Ectodermal cell (in vitro differentiated cells): Measurements from ENCODE around the gene CTNNA3.

ENCODE experiments used
- H3K27ac ChIP-seq: 2 replicates; pipeline ENCODE4 v1.7.0; 2013; ENCODE audit warnings: mild to moderate bottlenecking, low read depth, low read length; ENCODE audit not compliant: insufficient read depth, poor library complexity, severe bottlenecking
- H3K27me3 ChIP-seq: 2 replicates; pipeline ENCODE4 v1.7.0; 2013; ENCODE audit warnings: mild to moderate bottlenecking, low read length; ENCODE audit not compliant: insufficient read depth, control insufficient read depth, poor library complexity, severe bottlenecking
- H3K36me3 ChIP-seq: one replicate; pipeline ENCODE4 v1.7.0; 2013; ENCODE audit warnings: low read length; ENCODE audit not compliant: control insufficient read depth, insufficient read depth
- H3K4me1 ChIP-seq: one replicate; pipeline ENCODE4 v1.7.0; 2013; ENCODE audit warnings: low read length; ENCODE audit not compliant: control insufficient read depth, insufficient read depth
- H3K4me3 ChIP-seq: 2 replicates; pipeline ENCODE4 v1.7.0; 2013; ENCODE audit warnings: low read depth, low read length, control low read depth; ENCODE audit not compliant: insufficient read depth
- H3K9me3 ChIP-seq: 2 replicates; pipeline ENCODE4 v1.7.0; 2013; ENCODE audit warnings: mild to moderate bottlenecking, low read length, moderate library complexity; ENCODE audit not compliant: control insufficient read depth
- WGBS, 2 experiments: methylation state at CpG; one replicate each; pipeline ENCODE4 v1.1.7; 2013; ENCODE audit warnings: missing lambda C conversion rate in 2 of 2; 5-methylcytosine and 5-hydroxymethylcytosine counted together

The CTNNA3 gene

DNA sequence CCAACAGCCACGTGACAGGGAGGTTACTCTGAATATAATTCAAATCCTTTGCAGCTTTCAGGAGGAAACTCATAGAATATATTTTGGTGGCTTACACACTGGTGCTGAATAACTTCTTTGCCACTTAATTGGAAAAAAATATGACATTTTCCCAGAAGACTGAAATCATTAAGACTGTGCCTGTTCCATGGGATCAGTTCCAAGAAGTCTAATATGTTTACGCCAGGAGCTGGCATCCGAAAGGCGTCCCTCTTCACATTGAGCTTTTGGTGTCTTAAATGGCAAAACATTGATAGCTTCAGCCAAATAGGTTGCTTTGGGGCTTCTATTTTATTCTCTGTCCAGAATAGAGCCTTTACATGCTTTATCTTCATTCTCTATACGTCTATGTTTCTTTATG is 1687.8 kb downstream of the CTNNA3 start:
- 90 to 96% methylated on average over 4 of the region's 5 CpGs for WGBS, 2 experiments

DNA sequence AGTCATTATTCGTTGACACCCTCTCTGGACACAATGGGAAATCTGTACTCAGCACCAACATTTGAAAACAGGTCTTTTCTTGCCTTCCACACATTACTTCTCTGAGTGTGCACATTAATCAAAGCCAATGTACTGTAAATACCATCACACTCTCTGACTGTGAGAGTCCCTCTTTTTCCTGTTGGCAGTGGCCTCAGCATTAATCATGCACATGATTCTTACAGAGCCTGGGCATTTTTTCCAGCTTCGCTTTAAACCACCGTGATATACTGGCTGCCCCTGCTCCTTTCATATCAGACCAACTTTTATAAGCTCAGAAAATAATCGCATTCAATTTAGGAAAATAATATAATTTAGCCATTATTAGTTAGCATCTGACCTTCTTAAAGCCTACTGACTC is 1689.6 kb downstream of the CTNNA3 start:
- 77 to 82% methylated on average over 3 to 4 of the region's 4 CpGs for WGBS, 2 experiments
- no peaks in the 10 kb centered on the region for H3K4me1 ChIP-seq
- H3K9me3 ChIP-seq: no peaks in the 10 kb centered on the region
- H3K36me3 ChIP-seq: no peaks in the 10 kb centered on the region
- no peaks in the 10 kb centered on the region for H3K27me3 ChIP-seq
- no peak overlapping the region for H3K27ac ChIP-seq
- no peak overlapping the region for H3K4me3 ChIP-seq

More for the DNA sequence above, 1687.8 kb downstream of the CTNNA3 start:
- Histone ChIP-seq H3K4me3 (no peak overlapping the region), H3K4me1 (no peaks in the 10 kb centered on the region), H3K9me3 (no peaks in the 10 kb centered on the region), H3K27me3 (no peaks in the 10 kb centered on the region), H3K36me3 (no peaks in the 10 kb centered on the region), H3K27ac (no peak overlapping the region)

DNA sequence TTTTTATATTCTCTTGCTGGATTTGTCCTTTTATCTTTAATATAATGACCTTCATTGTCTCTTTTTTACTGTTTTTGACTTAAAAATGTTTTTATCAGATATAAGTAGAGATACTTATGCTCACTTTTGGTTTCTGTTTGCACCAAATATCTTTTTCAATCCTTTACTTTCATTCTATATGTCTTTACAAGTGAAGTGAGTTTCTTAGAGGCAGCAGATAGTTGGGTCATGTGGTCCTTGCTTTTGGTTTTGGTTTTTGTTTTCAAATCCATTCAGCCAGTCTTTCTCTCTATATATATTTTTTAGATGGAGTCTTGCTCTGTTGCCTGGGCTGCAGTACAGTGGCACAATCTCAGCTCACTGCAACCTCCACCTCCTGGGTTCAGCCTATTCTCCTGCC is 1702.5 kb downstream of the CTNNA3 start:
- H3K27ac ChIP-seq: no peak overlapping the region
- H3K36me3 ChIP-seq: no peaks in the 10 kb centered on the region
- H3K27me3 ChIP-seq: no peaks in the 10 kb centered on the region
- no peaks in the 10 kb centered on the region for H3K9me3 ChIP-seq
- no peak overlapping the region for H3K4me3 ChIP-seq
- no peaks in the 10 kb centered on the region for H3K4me1 ChIP-seq

DNA sequence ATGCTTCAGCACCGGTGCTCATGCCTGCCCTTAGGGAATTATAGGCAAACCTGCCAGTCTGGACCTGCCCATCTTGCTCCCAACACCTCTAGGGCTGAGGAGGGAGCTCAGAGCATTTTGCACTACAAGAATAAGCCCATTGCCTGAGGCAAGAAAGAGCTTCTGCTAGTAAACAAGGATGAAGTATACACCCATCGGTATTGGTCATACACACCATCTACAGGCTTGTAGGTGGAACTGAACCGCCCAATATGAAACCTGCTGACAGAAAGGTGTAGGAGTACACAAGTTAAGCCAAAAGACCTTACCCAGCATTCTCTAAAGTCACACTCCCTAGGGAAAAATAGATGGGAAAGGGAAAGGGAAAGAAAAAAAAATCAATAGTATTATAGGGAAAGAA is 1727.1 kb downstream of the CTNNA3 start:
- WGBS, 2 experiments: 93 to 95% methylated on average over 3 of the region's 3 CpGs
- H3K9me3 ChIP-seq: no peaks in the 10 kb centered on the region
- no peak overlapping the region for H3K27ac ChIP-seq
- H3K4me3 ChIP-seq: no peak overlapping the region
- H3K36me3 ChIP-seq: no peaks in the 10 kb centered on the region
- no peaks in the 10 kb centered on the region for H3K27me3 ChIP-seq
- no peaks in the 10 kb centered on the region for H3K4me1 ChIP-seq

DNA sequence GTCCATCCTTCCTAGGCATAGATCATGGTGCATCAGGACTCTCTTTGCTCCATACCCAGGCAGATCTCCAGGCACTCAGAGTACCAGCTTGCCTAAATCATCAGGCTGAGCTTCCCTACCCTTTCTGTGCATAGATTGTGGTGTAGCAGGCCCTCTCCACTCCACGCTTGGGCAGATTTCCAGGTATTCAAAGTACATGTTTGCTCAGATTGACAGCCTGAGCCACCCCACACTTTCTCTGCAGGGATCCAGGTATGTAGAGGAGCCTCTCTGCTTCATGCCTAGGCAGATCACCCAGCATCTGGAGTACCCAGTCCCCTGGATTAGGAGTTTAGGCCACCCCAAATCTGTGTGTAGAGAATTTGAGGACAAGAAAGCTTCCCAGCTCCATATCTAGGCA is 1727.6 kb downstream of the CTNNA3 start:
- Histone ChIP-seq H3K36me3 (no peaks in the 10 kb centered on the region), H3K27me3 (no peaks in the 10 kb centered on the region), H3K27ac (no peak overlapping the region), H3K4me1 (no peaks in the 10 kb centered on the region), H3K4me3 (no peak overlapping the region), H3K9me3 (no peaks in the 10 kb centered on the region)
- WGBS, 2 experiments: 90 to 91% methylated on average over 1 of the region's 1 CpG

DNA sequence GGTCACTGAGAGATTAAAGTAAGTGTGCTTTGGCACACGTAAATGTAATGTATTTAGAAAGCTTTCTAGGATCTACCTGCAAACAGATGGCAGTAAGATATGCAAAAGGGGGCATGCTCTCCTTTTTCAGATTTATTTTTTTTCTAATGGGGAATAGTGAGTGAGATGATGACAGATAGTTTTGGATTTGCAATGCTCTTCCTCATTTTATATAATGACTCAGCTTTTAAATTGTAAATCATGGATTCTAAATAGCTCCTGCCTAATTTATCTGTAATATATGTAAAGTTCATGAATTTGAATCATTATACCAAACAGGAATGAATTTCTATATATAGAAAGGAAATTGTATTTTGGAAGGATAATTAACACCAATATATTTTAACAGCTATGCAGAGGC is 1731.8 kb downstream of the CTNNA3 start:
- no peak overlapping the region for H3K4me3 ChIP-seq
- H3K27me3 ChIP-seq: no peaks in the 10 kb centered on the region
- no peaks in the 10 kb centered on the region for H3K36me3 ChIP-seq
- 85 to 88% methylated on average over 1 of the region's 1 CpG for WGBS, 2 experiments
- no peak overlapping the region for H3K27ac ChIP-seq
- no peaks in the 10 kb centered on the region for H3K9me3 ChIP-seq
- no peaks in the 10 kb centered on the region for H3K4me1 ChIP-seq

DNA sequence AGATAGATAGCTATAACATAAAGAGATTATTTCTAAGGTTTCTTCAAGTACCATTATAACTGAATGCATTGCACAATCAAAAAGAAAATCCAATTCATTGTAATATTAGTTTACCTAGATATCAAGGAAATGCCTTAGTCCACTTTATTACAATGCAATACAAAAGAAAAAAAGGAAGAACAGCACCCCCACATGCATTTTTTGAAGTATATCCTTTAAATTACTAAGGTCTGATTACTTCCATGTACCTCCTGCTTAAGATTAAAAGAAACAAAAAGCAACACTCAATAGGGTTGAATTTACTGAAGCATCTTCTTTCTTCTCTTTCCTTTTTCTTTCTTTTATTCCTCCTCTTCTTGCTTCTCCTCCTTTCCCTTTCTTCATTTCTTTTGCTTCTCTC is 1743.9 kb downstream of the CTNNA3 start:
- no peaks in the 10 kb centered on the region for H3K27me3 ChIP-seq
- H3K4me3 ChIP-seq: no peak overlapping the region
- H3K4me1 ChIP-seq: no peaks in the 10 kb centered on the region
- no peak overlapping the region for H3K27ac ChIP-seq
- H3K9me3 ChIP-seq: no peaks in the 10 kb centered on the region
- no peaks in the 10 kb centered on the region for H3K36me3 ChIP-seq

DNA sequence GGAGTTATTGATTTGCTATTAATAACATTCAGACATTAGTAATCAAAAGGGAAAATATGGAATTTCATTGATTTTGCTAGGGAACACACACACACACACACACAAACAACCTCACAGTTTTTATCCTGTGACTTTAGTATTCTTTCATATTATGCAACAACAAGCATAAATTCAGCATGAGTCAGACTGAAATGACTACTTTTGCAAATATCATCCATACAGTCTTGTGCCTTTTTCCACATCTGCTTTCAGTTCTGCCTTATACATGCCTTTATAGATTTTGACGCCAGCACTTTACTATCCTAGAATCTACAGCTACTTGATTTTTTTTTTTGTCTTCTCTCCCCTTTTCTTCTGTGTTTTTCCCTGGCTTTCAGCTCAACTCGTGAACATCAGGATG is 1745.9 kb downstream of the CTNNA3 start:
- 81 to 85% methylated on average over 2 of the region's 2 CpGs for WGBS, 2 experiments

DNA sequence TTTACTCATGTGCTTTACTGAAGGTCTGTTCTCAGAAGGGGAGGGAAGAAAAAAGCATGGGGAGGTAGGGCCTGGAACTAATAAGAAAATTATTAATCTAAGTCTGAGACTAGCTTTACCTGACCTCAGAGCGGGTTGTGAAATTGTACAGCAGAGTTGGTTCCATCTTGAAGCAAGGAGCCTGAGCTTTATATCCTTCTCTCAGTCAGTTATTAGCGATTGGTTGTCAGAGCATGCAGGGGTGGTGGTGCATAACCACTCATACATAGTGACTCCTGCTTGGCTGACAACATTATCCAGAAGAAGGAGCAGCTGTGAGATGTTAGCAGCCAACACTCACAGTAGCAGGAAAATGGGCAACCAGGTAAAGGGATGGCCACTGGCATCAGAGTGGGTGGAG is 1746.5 kb downstream of the CTNNA3 start:
- Histone ChIP-seq H3K27me3 (no peaks in the 10 kb centered on the region), H3K36me3 (no peaks in the 10 kb centered on the region), H3K4me1 (no peaks in the 10 kb centered on the region), H3K27ac (no peak overlapping the region), H3K9me3 (no peaks in the 10 kb centered on the region), H3K4me3 (no peak overlapping the region)
- WGBS, 2 experiments: 72 to 75% methylated on average over 2 of the region's 2 CpGs

More for the DNA sequence above, 1745.9 kb downstream of the CTNNA3 start:
- no peaks in the 10 kb centered on the region for H3K4me1 ChIP-seq
- no peak overlapping the region for H3K27ac ChIP-seq
- H3K4me3 ChIP-seq: no peak overlapping the region
- no peaks in the 10 kb centered on the region for H3K9me3 ChIP-seq
- H3K27me3 ChIP-seq: no peaks in the 10 kb centered on the region
- H3K36me3 ChIP-seq: no peaks in the 10 kb centered on the region

DNA sequence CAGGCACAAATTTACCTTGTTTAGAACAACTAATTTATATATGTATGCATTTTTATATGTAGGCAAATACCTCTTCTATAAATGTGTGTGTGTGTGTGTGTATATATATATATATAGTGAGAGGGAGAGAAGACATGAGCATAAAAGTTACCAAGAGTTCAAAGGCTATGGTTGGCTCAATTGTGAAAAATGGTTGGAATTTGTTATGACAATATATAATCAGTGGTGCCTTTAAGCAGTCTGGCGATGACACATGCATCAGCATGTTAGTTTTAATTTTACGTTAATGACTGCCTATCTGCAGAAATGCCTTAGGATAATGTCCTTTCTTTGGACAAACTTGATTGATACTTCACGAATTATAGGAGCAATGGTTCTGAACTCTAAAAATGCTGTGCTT is 1750.9 kb downstream of the CTNNA3 start:
- no peaks in the 10 kb centered on the region for H3K9me3 ChIP-seq
- H3K27me3 ChIP-seq: no peaks in the 10 kb centered on the region
- H3K4me1 ChIP-seq: no peaks in the 10 kb centered on the region
- no peaks in the 10 kb centered on the region for H3K36me3 ChIP-seq
- no peak overlapping the region for H3K4me3 ChIP-seq
- 94 to 98% methylated on average over 3 of the region's 3 CpGs for WGBS, 2 experiments
- H3K27ac ChIP-seq: no peak overlapping the region

DNA sequence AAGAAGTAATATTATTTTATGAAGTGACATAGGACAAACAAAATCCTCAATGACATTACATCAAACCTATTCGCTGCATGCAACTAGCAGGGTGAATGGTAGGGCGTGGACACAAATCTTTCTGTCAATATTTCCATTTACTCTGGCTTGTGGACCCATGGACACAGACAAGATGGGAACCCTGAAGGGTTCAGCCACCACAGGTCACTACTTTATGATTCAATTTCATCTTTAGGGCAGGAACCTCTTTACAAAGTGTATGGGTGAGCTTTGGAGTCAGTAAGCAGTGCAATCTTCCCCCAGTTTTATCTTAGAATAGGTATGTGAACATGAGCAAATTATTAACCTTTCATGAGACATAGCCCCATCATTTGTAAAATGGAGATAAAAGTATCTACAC is 1752.5 kb downstream of the CTNNA3 start:
- Histone ChIP-seq H3K4me1 (no peaks in the 10 kb centered on the region), H3K36me3 (no peaks in the 10 kb centered on the region), H3K27ac (no peak overlapping the region), H3K27me3 (no peaks in the 10 kb centered on the region), H3K4me3 (no peak overlapping the region), H3K9me3 (no peaks in the 10 kb centered on the region)
- WGBS, 2 experiments: 87 to 93% methylated on average over 2 of the region's 2 CpGs
